GM12873 (cell line): ENCODE measurements around the gene ADK.

Experiments
- CTCF ChIP-seq: IDR thresholded peaks from 2 replicates; pipeline ENCODE4 v1.5.1; 2012; ENCODE audit warnings: low read depth, mild to moderate bottlenecking, moderate library complexity, low read length, control low read depth; ENCODE audit not compliant: insufficient read depth; ENCODE audit errors: missing control alignments

The ADK gene

GRCh38 chr10:74111799-74112198 lies 39.2 kb upstream of the ADK start:
- no peak for TF ChIP-seq CTCF

GRCh38 chr10:74113546-74113945 lies 37.5 kb upstream of the ADK start:
- no peak for TF ChIP-seq CTCF

- no peak for TF ChIP-seq CTCF
Measured at GRCh38 chr10:74114041-74114448, 37.0 kb upstream of the ADK start.

- no peak for TF ChIP-seq CTCF
Measured at GRCh38 chr10:74117738-74118137, 33.3 kb upstream of the ADK start.

- TF ChIP-seq CTCF, result no peak
Measured at GRCh38 chr10:74118804-74119203, 32.2 kb upstream of the ADK start.

GRCh38 chr10:74120911-74121310 lies 30.1 kb upstream of the ADK start:
- no peak for TF ChIP-seq CTCF

GRCh38 chr10:74121368-74121767 lies 29.7 kb upstream of the ADK start:
- TF ChIP-seq CTCF, result no peak
